Muscle of leg (tissue), 11 donors: ENCODE measurements around the gene TMPRSS11B. TPM values are rescaled to one million over a fixed set of nuclear protein-coding genes. Genes with fewer than 3 reads are reported as not detected.

Experiments
- DNase-seq: peaks from one replicate; pipeline ENCODE4 v3.0.0; 2013
- H3K27ac ChIP-seq: one replicate; pipeline ENCODE4 v1.5.1; 2013; ENCODE audit warnings: mild to moderate bottlenecking, low read length, control low read depth
- H3K27me3 ChIP-seq: one replicate; pipeline ENCODE4 v1.6.1; 2013; ENCODE audit warnings: low read length; ENCODE audit not compliant: control insufficient read depth, insufficient read depth
- H3K36me3 ChIP-seq: one replicate; pipeline ENCODE4 v1.6.1; 2013; ENCODE audit warnings: low read length; ENCODE audit not compliant: control insufficient read depth, insufficient read depth
- H3K4me1 ChIP-seq: one replicate; pipeline ENCODE4 v1.6.1; 2013; ENCODE audit warnings: low read length; ENCODE audit not compliant: control insufficient read depth, insufficient read depth
- H3K4me3 ChIP-seq: one replicate; pipeline ENCODE4 v1.5.1; 2013; ENCODE audit warnings: low read length, control low read depth
- H3K9me3 ChIP-seq: replicated peaks from 2 replicates; pipeline ENCODE4 v1.6.1; 2013; ENCODE audit warnings: low read depth, low read length; ENCODE audit not compliant: control insufficient read depth
- WGBS: methylation state at CpG from one replicate; pipeline ENCODE4 v1.1.5; 2013; ENCODE audit warnings: missing lambda C conversion rate; ENCODE audit not compliant: insufficient coverage; 5-methylcytosine and 5-hydroxymethylcytosine counted together
- polyA plus RNA-seq, 8 donors: library from polyadenylated mRNA; unstranded; fragments of 120-200 nt; gene quantifications; one replicate each; pipeline versions ENCODE4 v1.2.1 to v1.2.3, GENCODE V29; 2013; ENCODE audit warnings: inconsistent platforms in 1 of 8, low replicate concordance in 1 of 8; ENCODE audit not compliant: insufficient read length in 8 of 8, insufficient read depth in 1 of 8
- total RNA-seq: library from RNA; stranded (reverse); fragments of 120-200 nt; gene quantifications from one replicate; pipeline ENCODE4 v1.2.4, GENCODE V29; 2013

The TMPRSS11B gene
- total and polyA plus RNA-seq, 9 donors: not detected

GRCh38 chr4:68176904-68177303, 68.6 kb downstream of the TMPRSS11B start:
- no peaks in the 10 kb centered on the region for H3K27me3 ChIP-seq
- H3K27ac ChIP-seq: no peak overlapping the region
- no peaks in the 10 kb centered on the region for H3K36me3 ChIP-seq
- H3K9me3 ChIP-seq: no peaks in the 10 kb centered on the region
- no peaks in the 10 kb centered on the region for H3K4me1 ChIP-seq
- no CpG with 5 or more reads among the region's 2 CpGs for WGBS
- DNase-seq: no peak
- H3K4me3 ChIP-seq: no peak overlapping the region

Other genes starting within 250 kb of the TMPRSS11B start
- gene TMPRSS11F, start 115.8 kb downstream of the TMPRSS11B start, total RNA-seq: not detected
- under 1 TPM in 3 of 8 donors, not detected in 5; 0.10 to 0.31 (median 0.11) TPM for gene TMPRSS11F, start 115.8 kb downstream of the TMPRSS11B start, polyA plus RNA-seq
- gene YTHDC1, start 104.4 kb upstream of the TMPRSS11B start, total RNA-seq: 53.9 TPM
- gene YTHDC1, start 104.4 kb upstream of the TMPRSS11B start, polyA plus RNA-seq: 10 to 100 TPM; 59.3 to 88.1 (median 75.0) TPM
- gene TMPRSS11E, start 201.8 kb upstream of the TMPRSS11B start, total RNA-seq: not detected
- gene TMPRSS11E, start 201.8 kb upstream of the TMPRSS11B start, polyA plus RNA-seq: 1 to 10 TPM in 1 of 8 donors, under 1 TPM in 1, not detected in 6; 0.08 to 1.3 TPM